Measurements from ENCODE around the gene ZNF175.
A peak's percentile ranks its signal among the peaks of the same experiment; 100 is the strongest.

ZNF175 gene

GRCh38 chr19:51590441-51590840, 19.4 kb downstream of the ZNF175 start:
- H3K27ac ChIP-seq = no peak overlapping the region
- TF ChIP-seq, protein P1, sequence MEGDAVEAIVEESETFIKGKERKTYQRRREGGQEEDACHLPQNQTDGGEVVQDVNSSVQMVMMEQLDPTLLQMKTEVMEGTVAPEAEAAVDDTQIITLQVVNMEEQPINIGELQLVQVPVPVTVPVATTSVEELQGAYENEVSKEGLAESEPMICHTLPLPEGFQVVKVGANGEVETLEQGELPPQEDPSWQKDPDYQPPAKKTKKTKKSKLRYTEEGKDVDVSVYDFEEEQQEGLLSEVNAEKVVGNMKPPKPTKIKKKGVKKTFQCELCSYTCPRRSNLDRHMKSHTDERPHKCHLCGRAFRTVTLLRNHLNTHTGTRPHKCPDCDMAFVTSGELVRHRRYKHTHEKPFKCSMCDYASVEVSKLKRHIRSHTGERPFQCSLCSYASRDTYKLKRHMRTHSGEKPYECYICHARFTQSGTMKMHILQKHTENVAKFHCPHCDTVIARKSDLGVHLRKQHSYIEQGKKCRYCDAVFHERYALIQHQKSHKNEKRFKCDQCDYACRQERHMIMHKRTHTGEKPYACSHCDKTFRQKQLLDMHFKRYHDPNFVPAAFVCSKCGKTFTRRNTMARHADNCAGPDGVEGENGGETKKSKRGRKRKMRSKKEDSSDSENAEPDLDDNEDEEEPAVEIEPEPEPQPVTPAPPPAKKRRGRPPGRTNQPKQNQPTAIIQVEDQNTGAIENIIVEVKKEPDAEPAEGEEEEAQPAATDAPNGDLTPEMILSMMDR (IDR thresholded peaks at IDR 0.05) = no peak
- TF ChIP-seq ZFX (IDR thresholded peaks at IDR 0.05; ENCODE audit: borderline replicate concordance) = no peak

DNA sequence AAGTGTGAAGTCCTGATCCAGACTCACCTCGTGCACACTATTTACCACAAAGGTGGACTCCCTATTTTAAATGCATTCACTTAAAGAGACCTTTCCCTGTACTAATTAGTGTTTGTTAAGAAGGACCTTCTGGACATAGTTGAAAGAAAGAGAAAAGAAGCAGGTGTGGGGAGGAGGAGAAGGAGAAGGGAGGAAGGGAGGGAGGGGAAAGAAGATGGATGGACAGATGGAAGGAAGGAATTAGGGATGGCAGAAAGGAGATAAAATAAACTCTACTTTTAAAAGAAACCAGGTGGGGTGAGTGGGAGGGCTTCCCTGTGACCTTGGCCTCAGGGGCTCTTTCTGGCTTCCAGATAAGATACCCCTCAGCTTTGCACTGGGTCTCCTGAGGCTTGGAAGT, 21.4 kb downstream of the ZNF175 start:
- no peak for TF ChIP-seq ZFX (IDR thresholded peaks at IDR 0.05; ENCODE audit: borderline replicate concordance)
- TF ChIP-seq, protein P1 (IDR thresholded peaks at IDR 0.05) = no peak
- no peak overlapping the region for H3K27ac ChIP-seq

DNA sequence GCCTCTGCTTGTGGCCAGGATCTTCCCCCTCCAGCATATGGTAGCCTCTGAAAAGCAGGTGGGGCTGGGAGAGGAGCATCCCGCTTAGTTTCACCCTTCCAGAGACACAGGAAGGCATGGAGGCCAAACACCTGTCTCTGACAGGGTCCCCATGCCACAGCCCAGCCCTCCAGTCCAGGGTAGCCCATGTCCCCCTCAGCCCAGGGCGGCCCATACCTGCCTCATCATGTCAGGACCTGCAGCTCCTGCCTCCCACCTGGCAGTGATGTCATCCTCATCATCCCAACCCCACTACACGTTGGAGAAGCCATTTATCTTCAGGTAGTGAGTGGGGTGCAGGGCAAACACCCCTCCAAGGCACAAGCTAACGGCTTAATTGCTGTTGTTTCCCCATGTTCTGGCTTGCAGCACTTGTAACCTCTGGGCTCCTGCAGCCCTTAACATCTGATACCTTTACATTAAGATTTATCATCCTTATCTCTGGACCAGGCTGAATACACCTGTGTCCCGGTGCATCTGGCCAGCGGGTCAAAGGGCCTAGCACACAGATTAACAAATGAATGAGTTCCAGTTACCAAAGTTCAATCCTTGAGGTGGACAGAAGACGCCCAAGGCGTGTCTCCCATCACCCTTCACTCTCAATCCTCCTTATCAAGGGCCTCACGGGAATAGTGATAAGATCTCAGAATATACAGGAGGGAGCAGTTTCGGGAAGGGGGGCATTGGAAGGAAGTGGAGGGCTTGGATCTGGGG, 22.2 kb downstream of the ZNF175 start:
- TF ChIP-seq ZFX (IDR thresholded peaks at IDR 0.05; ENCODE audit: borderline replicate concordance) = no peak
- TF ChIP-seq, protein P1 (IDR thresholded peaks at IDR 0.05) = no peak
- H3K27ac ChIP-seq = peak overlapping the region; percentile 60

GRCh38 chr19:51593969-51594773, 23.1 kb downstream of the ZNF175 start:
- TF ChIP-seq ZFX (IDR thresholded peaks at IDR 0.05; ENCODE audit: borderline replicate concordance) = no peak
- TF ChIP-seq, protein P1 (IDR thresholded peaks at IDR 0.05) = no peak
- H3K27ac ChIP-seq = peak overlapping the region; percentile 60

- H3K27ac ChIP-seq = peak overlapping the region; percentile 60
- TF ChIP-seq, protein P1 (IDR thresholded peaks at IDR 0.05) = no peak
- no peak for TF ChIP-seq ZFX (IDR thresholded peaks at IDR 0.05; ENCODE audit: borderline replicate concordance)
Measured at GRCh38 chr19:51594774-51595109, 23.7 kb downstream of the ZNF175 start.

GRCh38 chr19:51595190-51596175, 24.4 kb downstream of the ZNF175 start:
- TF ChIP-seq, protein P1 (IDR thresholded peaks at IDR 0.05) = no peak
- no peak for TF ChIP-seq ZFX (IDR thresholded peaks at IDR 0.05; ENCODE audit: borderline replicate concordance)
- H3K27ac ChIP-seq = no peak overlapping the region
